HPDE6-E6E7 (cell line): ENCODE measurements around the gene LANCL1.
A peak's percentile ranks its signal among the peaks of the same experiment; 100 is the strongest.

Experiments
- DNase-seq: peaks from one replicate; pipeline ENCODE4 v3.0.0; 2011; ENCODE audit warnings: missing footprints; ENCODE audit errors: extremely low spot score

Gene LANCL1, protein sequence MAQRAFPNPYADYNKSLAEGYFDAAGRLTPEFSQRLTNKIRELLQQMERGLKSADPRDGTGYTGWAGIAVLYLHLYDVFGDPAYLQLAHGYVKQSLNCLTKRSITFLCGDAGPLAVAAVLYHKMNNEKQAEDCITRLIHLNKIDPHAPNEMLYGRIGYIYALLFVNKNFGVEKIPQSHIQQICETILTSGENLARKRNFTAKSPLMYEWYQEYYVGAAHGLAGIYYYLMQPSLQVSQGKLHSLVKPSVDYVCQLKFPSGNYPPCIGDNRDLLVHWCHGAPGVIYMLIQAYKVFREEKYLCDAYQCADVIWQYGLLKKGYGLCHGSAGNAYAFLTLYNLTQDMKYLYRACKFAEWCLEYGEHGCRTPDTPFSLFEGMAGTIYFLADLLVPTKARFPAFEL

DNA sequence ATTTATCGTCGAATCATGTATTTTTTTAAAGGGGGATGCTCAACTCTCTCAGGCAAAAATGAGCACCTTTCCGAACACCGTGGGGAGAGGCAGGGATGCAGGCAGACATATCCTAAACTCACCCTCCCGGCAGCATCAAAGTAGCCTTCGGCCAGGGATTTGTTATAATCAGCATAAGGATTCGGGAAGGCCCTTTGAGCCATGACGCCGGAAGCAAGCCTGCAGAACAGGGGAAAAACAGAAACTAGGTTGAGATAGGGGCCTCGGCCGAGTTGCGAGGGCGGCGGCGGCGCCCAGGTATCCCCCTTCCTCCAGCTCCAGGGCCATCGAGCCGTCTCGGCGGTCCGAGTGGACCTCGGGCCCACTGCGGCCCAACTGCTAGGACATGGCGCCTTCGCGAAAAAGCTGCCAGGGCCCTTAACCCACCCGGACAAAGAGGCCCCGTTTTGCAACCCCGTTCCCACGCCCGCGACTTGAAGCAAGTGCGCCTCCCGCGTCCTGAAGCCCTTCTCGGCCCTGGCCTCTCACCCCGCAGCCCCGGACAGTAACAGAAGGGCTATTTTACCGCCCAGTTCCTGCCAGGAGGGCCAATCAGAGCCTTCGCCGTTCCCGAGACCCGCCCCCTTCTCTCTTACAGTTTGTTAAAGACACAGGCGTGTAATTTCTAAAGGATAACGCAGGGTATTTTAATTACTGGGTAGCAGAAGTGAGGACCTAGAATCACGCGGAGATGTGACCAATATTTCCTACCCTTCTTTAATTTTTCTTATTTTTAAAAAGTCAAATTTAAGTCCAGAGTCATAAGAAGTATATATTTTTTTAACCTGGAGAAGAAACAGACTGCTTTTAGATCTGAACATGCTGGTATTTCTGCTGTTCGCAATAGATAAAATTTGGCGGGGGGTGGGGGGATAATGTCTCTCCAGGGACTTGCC is at the start of gene LANCL1:
LANCL1 (minus strand) TSS at position 566 of the 935 bp plus-strand sequence; CDS start at position 203, 363 bp downstream.
- peak; percentile 88 for DNase-seq

DNA sequence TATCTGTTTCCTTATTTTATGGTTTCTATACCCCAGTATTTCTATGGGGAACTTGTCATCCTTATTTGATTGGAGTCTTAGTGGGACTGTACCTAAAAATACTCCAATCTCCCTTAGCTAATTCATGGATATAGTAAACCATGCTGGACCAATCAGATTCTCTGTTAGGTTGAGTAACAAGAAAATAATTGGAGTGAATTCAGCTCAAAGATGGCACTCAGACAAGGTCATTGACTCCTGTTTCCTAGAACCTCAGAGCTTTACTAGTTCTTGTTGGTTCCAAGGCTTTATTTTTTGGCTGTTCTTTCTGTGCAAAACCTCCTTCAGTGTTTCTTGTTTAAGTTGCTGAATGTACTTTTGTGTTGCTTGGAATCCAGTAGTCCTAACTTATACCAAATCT is 48.0 kb upstream of the LANCL1 start:
- no peak for DNase-seq

DNA sequence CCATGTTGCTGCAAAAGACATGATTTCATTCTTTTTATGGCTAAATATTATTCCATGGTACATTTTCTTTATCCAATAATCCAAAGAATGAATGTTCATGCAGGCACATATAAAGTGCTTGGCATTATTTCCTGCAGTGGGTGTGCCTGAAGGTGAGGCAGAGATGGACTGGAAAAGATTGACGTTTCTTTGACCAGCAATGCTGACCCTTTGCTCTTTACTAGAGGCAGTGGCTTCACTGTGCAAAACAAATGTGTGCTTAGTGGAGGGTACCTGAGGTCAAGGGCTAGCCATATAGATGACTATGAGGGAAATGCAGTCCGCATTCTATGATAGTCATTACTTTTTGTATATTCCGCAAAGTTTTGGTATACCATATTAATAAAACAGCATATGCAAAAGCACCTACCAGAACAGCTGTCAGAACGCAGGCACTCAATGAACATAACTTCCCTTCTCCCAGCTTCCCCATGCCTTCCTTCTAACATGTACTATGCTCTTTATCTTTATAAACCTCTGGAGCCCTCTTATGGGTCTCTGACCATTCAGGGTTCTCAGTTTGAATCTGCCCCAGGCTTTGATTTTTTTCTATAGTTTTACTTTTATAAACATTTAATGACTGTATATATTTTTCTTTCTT is 47.2 kb upstream of the LANCL1 start:
- DNase-seq: no peak

DNA sequence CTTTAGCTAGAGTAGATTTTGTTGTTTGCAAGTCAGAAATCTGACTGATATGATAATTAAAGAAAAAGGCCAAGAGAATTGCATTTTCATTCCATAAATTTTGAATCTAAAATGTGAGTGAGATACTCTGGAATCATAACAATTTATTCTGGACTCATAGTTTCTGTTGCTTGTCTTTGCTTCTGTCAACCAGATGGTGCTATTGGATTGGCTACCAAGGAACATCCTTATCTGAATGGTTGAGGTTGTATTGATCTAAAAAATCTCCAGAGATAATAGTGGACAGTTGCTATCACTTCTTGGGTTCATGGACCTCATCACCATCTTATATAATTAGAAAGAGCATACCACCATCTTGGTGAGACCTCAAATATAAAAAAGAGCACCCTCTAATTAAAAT is 45.8 kb upstream of the LANCL1 start:
- no peak for DNase-seq

DNA sequence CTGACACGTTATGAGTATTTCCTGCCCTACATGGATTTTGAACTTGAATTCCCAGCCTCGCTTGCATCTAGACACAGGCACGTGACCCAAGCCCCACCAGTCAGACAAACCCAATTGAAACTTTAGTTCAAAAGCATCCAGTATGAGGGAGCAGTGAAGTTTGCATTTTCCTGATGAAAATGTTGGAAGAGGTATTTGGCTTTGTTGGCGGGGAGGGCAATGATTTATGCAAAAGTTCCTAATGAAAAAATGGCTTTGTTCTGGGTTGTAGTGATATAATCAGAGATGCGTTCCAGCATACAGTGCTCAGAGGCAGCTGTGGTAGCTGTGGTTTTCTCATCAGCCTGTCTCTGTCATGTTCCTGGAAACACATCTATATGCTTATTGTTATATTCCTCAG is 43.0 kb upstream of the LANCL1 start:
- no peak for DNase-seq

DNA sequence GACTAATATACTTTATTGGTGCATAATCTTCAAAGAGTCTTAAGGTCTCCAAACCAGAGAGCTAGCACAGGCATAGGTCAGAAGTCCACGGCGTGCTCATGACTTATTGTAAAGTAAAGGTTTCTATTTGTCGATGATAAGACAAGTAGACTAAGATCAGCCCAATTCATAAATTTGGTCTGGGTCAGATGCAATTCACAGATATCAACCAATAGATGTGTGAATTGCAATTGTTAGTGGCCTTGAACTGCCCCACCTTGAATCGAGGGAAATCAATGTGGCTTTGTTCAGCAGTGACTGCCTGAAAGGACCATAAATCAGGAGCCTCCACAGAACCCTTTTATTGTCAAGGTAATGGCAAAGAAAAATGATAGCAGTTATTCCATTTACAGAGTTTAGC is 40.7 kb upstream of the LANCL1 start:
- no peak for DNase-seq

DNA sequence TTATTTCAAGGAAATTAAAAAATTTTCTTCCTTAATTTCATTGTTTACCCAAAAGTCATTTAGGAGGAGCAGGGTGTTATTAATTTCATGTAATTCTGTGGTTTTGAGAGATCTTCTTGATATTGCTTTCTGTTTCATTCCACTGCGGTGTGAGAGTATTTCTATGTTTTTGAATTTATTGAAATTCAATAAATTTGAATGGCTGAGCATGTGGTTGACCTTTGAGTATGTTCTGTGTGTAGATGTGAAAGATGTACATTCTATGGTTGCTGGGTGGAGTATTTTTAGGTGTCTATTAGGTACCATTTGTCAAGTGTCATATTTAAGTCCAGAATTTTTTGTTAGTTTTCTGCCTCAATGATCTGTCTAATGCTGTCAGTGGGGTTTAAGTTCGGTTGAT is 39.4 kb upstream of the LANCL1 start:
- DNase-seq: no peak

DNA sequence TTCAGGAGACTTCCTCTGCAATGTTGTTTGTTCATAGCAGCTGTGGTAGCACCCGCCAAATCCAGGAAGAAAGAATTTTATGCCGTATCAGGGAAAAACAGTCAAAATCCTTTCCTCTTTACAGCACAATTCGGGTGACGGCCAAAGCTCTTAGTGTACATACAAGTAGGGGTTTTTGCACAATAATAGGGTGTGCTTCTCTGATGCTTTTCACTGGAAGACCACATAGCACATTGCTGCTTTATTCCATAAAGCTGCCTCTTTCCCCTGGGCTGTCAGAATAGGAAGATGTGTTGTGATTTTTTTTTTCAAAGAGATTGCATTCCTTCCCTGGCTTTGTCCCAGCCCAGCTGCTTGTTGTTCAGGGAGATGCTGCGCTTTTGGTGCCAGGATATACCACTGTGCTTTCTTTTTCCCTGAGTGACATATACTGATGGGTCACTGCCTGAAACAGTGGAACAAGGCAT is 27.2 kb upstream of the LANCL1 start:
- no peak for DNase-seq

DNA sequence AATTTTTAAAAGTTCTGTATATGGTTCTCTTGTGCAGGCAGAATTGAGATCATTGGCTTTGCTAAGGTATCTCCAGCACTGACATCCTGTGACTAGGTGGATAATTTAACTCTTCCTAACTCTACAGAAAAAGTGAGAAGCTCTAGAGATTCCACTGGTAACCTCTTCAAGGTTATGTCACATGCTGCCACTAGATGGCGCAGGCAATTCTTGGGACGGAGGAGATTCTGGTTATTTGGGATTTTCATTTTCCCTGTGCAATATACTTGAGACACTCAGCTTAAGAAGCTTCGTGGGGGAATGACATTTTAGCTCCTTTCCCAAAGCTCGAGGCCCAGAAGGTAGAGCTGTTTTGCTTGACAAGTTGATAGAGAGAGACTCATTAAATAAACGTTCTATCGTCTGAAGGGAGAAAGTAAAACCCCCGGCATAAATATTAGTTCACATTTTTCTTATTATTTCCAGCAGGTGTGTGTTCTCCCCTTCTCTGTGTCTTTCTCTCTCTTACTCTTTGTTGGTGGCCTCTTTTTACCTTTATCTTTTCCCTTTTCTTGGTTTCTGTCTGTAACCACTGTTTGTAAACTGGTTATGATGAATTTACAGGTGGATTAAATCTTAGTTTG is 26.6 kb upstream of the LANCL1 start:
- DNase-seq: peak; percentile 23

DNA sequence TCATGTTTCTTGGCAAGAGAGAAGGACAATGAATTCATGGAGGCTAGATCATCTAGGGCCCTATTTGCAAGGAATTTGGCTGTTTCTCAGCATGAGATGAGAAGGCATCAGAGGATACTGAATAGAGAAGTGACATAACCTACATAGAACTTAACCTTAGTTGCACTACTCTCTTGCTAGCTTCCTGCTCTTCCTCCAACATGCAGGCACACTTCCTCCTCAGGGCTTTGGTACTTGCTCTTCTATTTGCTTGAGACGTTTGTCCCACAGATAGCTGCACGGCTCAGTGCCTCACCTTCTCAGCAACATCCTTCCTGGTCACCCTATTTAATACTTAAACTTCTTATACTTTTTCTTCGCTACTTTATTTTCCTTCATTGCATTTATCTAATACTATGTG is 20.0 kb upstream of the LANCL1 start:
- DNase-seq: no peak

DNA sequence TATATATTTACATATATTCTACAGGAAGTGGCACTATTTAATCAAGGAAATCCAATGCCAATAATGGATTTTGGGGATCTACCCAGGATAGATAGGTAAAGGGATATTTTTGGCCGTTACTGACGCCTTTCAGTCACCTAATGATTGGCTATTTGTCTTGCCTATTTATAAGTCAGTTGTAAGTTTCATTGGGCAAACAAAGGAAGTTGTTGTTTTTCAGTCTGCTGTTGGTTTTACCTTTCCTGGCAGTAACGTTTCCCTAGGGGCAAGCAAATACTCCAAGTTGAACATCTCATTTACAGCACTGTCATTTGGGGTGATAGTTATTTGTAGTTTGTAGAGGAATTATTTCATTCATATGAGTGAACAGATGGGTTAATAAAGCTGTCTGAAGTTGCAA is 17.0 kb upstream of the LANCL1 start:
- DNase-seq: no peak

DNA sequence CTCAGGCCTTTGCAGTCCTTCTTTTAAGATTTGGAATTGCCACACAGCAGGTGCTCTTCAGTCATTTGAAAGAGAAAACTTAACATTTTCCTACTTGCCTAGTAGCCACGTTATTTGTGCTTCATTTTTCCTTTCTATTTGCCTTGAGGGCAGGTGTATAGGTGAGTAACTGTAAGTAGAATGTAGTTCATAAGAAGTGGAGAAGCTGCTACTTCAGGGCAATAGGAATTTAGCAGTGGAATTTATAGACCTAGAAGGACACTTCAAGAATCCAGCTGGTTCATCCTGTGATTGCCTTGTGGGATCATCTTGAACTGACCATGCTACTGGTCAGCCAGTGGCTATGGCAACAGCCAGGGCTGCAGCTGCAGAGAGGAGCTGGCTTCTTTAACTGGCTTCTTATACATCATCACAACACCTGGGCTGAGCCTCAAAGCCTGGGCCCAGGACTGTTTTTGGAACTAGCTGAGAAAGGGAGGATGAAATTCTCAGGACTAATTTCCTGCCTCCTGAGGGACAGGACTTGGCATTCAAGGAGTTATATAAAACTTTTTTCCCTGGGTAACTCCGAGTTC is 5.1 kb upstream of the LANCL1 start:
- no peak for DNase-seq

DNA sequence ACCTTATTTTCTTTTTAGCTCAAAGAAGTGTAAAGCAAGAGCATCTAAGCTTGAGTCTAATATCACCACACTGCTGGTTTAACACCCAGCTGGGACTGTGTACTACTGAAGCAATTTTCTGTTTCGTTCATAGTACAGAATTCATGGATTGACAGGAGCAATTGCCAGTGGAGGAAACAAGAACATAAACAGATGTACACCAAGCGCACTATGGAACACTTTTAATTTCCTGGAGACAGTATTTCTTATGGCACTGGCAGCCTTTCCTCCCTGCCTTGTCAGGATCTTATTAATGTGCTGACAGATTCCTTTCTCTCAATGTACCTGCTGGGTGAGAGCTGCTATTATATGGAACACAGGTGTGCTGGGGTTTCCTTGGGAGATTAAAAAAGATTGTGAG is 4.2 kb upstream of the LANCL1 start:
- no peak for DNase-seq

DNA sequence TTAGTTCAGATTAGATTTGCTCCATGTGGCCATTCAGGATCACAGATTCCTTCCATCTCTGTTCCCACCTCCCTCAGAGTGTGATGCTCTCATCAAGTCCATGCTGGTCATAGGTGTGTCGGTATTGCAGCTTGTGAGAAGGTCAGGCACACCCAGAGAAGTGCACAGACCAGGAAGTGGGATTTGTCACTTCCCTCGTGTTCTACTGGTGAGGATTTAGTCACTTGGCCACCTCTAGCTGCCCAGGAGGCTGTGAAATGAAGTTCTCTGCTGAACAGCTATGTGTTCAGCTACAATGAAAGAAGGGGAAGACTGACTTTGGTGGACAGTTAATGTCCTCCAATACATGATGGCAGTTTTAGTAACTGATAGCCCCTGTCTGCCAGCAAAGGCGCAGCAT is 3.5 kb upstream of the LANCL1 start:
- DNase-seq: no peak

DNA sequence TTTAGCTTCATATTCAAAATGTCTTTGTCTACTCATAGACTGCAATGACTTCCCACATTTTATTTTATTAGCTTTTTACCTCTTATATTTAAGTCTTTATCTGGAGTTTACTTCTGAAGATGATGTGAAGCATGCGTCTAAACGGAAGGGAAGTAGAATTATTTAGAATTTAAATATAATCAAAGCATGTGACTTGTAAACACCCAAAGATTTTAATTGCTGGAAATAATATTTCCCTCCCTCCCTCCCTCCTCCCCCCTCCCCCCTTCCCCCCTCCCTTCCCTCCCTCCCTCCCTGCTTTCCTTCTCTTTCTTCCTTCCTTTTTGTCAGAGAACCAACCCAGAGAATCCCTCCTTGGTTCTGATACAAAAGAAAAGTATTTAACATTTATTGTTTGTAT is 2.1 kb upstream of the LANCL1 start:
- DNase-seq: no peak

DNA sequence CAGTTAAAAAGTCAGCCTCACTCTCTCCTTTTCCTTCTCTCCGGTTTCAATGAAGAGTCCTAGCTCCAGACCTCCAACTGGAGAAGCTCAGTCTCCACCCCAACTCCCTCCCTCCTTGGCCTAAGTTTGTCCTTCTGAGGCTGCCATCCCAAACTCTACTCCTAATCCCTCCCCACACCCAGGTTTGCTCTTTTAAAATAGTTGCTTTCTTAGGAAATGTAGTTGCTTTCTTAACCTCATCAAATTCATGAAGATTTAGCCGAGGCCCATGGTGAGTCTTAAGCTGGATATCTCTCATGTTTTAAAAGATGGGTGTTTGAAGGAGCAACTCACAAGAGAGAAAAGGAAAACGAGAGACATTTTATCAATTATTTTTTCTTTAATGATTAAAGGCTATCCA is 937 bp upstream of the LANCL1 start:
- DNase-seq: peak; percentile 12

DNA sequence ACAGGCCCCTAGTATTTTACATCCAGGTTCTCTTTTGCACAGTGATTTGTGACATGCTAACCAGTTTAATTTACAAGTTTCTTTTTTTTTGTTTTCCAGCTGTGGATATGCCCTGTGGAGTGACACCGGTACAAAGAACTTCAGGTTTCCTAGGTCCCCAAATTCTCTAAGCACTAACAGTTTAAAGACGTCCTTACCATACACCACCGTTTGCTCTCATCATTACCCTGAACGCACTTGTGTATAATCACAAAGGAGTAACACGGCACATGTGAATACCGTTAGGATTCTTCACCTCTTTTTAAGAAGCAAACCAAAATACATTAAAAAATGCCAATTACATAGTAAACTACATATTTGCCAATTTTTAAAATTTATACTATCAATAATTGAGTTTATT is 853 bp downstream of the LANCL1 start:
- DNase-seq: no peak

DNA sequence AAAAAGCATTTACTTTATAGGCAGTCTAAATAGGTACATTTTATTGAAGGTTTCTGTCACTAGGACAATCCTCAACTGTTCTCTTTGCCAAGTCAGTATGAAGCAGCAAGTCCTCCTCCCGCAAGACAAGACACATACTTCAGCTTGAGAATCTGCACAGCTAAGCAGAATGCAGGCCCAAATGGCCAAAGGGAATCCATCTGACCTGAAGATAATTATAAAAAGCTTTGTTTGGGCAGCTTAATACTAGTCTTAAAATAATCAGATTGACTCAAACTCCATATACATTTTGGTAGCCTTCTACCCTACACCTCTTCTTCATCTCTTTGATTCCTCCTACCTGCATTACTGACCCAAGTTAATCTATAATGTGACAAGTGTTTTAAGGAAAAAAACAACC is 1.8 kb downstream of the LANCL1 start:
- no peak for DNase-seq

DNA sequence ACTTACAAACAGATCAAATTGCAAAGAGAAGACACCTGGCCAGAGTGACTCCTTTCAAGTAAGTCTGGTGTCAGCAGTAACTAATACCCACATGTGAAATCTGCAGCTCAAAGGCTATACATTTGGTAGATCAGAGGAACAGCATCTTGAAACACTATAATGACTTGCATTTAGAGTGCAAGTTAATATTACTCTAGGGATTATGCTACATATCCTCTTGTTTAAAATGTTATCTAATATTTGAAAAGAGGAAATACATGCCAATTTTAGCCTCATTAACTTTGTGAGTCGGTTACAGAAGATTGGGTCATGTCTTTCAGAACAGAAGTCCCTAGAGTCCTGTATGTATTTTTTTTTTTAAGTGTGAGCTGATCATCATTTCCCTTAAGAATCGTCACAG is 15.2 kb downstream of the LANCL1 start:
- no peak for DNase-seq

DNA sequence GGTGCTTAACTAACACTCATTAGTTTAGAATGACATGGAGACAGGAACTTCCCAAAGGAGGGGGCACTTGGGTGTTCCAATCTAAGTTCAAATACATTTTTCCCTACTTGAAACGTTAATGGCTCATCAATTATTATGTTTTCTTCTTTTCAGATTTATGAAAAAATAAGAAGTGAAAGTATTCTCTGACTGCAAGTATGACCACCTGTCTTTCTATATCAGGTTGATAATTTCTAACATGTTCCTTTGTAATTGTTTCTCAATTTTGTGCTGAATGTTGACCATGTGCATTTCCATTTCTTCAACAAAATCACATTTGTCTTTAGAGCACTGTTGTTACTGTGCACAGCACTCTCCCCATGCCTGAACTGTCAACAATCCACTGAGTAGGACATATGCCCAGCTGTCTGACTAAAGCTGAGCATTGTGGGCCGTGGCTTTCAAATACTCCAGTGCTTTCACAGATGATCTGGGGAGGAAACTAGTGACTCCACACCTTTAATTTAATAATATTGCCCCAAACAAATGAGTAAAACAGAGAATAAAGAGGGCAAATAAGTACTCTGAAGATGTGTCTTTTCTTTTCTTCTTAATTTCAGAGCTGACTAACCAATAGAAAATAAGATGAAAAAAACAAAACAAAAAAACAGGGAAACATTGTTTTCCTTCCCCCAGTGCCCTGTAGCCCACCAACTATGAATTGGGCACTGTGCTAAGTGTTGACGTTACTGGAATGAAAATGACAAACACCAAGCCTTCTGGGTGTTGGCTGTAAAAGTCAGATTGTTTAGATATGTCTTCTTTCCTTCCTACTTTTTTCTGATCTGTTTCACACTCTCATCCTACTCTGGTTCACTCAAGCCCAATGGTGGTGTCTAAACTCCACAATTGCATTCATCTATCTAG is 16.0 kb downstream of the LANCL1 start:
- DNase-seq: no peak
